ENCODE results near the gene CFAP90. TPM values are rescaled to one million over a fixed set of nuclear protein-coding genes. Genes with fewer than 3 reads are reported as not detected.

CFAP90 gene
- total and polyA plus RNA-seq, 2 of the 8 experiments (the other 6 are each of a cell fraction or from before 2014, with no cell fraction given), result 0.39 to 0.92 TPM

GRCh38 chr5:7849681-7850394 lies 1.1 kb downstream of the CFAP90 start:
- no peak overlapping the region for H2BK12ac ChIP-seq (ENCODE audit: low read depth, low read length)
- peaks cover 0 to 16% (median 9%) of the 10 kb centered on the region in 4 experiments; a peak in 4 of 7 replicates for H3K27me3 ChIP-seq (replicated peaks in 1 of 4; ENCODE audit: control insufficient read depth in 3 of 4, extremely low read depth in 1 of 4, insufficient read depth in 3 of 4, low read length in 3 of 4)
- H2BK20ac ChIP-seq (ENCODE audit: low read length), result no peak overlapping the region
- H4K20me1 ChIP-seq (replicated peaks in 1 of 2; ENCODE audit: control insufficient read depth in 1 of 2, insufficient read depth in 2 of 2, low read length in 2 of 2), result no peaks in the 10 kb centered on the region
- POLR2A ChIA-PET (ENCODE audit: partially characterized antibody), result interaction anchor here (1.2 to 1.5 kb wide), 2 partner anchors 29 to 454 kb away, joined by 3 read pairs; partner anchors contain the start of gene ADCY2
- H4K91ac ChIP-seq (replicated peaks; ENCODE audit: insufficient read length, low read length), result no peak overlapping the region
- no peak overlapping the region for H3K27ac ChIP-seq (ENCODE audit: low read depth, low read length)
- FAIRE-seq (no peak), DNase-seq (ENCODE audit: low read depth in 1 of 2, low spot score in 2 of 2) (no peak)
- no peaks in the 10 kb centered on the region for H3K79me1 ChIP-seq (ENCODE audit: low read depth, low read length)
- no peak overlapping the region for H3K23ac ChIP-seq (ENCODE audit: insufficient read length)
- H3K56ac ChIP-seq (replicated peaks; ENCODE audit: insufficient read length, low read depth, low read length), result no peak overlapping the region
- H3K18ac ChIP-seq (ENCODE audit: extremely low read depth, low read length), result peak overlapping the region; percentile 68; the same call in 1 of the 2 replicates
- H3K14ac ChIP-seq (ENCODE audit: insufficient read length), result no peak overlapping the region
- no peaks in the 10 kb centered on the region for H3K9me3 ChIP-seq (ENCODE audit: insufficient read depth in 2 of 2, low read depth in 1 of 2, low read length in 1 of 2)
- no peak overlapping the region for H2BK5ac ChIP-seq (ENCODE audit: low read depth, low read length)
- H2BK120ac ChIP-seq (replicated peaks; ENCODE audit: low read depth, low read length), result no peak overlapping the region
- H3K4ac ChIP-seq (replicated peaks; ENCODE audit: insufficient read length, low read depth, low read length), result no peak overlapping the region
- H3K9ac ChIP-seq (replicated peaks in 1 of 4; ENCODE audit: extremely low read depth in 1 of 4, low read depth in 3 of 4, low read length in 3 of 4), result peak overlapping the region in 2 of 4 experiments; percentile 40 to 43; a peak in 4 of 7 replicates
- H3K4me1 ChIP-seq (replicated peaks in 1 of 4; ENCODE audit: control insufficient read depth in 3 of 4, insufficient read depth in 4 of 4, low read length in 3 of 4), result peaks cover 0 to 8% (median 3%) of the 10 kb centered on the region in 4 experiments; a peak in 4 of 7 replicates
- H3K4me2 ChIP-seq (ENCODE audit: insufficient read depth in 1 of 2, low read depth in 2 of 2, low read length in 2 of 2), result peak overlapping the region; percentile 76 to 91
- peak overlapping the region; percentile 40 to 72 (median 66) for H3K4me3 ChIP-seq (ENCODE audit: extremely low read depth in 1 of 4, insufficient read depth in 2 of 4, low read depth in 3 of 4, low read length in 4 of 4)
- no peaks in the 10 kb centered on the region for H3K36me3 ChIP-seq (ENCODE audit: control insufficient read depth in 2 of 4, insufficient read depth in 4 of 4, low read length in 3 of 4)
- no peak overlapping the region for H4K5ac ChIP-seq (ENCODE audit: insufficient read length, low read depth, low read length)
- H3K79me2 ChIP-seq (ENCODE audit: control insufficient read depth in 1 of 2, insufficient read depth in 2 of 2, low read length in 2 of 2), result no peaks in the 10 kb centered on the region
- peaks cover 9% of the 10 kb centered on the region for H3K23me2 ChIP-seq (ENCODE audit: low read depth, low read length)
- CTCF ChIA-PET (ENCODE audit: partially characterized antibody), result interaction anchor here (0.6 to 3.4 kb wide), 8 partner anchors 11 to 1084 kb away, joined by 3 to 23 read pairs (median 6); partner anchors contain the start of genes FASTKD3 and MTRR
- H2AK5ac ChIP-seq (ENCODE audit: low read depth, low read length), result no peak overlapping the region
- H2BK15ac ChIP-seq (ENCODE audit: low read length), result no peak overlapping the region
- H2AFZ ChIP-seq (ENCODE audit: low read length), result peak overlapping the region; percentile 95; the same call in 1 of the 2 replicates
- WGBS, 2 experiments (ENCODE audit: extremely low coverage in 1 of 2, insufficient coverage in 1 of 2, insufficient read length in 1 of 2, insufficient replicate concordance in 2 of 2, low coverage in 1 of 2, low lambda C conversion rate in 2 of 2, missing lambda C conversion rate in 1 of 2), result 2% methylated on average over 31 of the region's 44 CpGs; no CpG with 5 or more reads in 1 of the 2 experiments
- H4K8ac ChIP-seq (ENCODE audit: extremely low read depth, insufficient read depth, low read length), result no peak overlapping the region
- TF ChIP-seq TBP (IDR thresholded peaks at IDR 0.05; ENCODE audit: low read depth, low read length), result no peak
- TF ChIP-seq EGR1 (IDR thresholded peaks at IDR 0.05; ENCODE audit: borderline replicate concordance, low read depth, low read length), result no peak
- TF ChIP-seq SP1 (IDR thresholded peaks at IDR 0.05; ENCODE audit: low read depth, low read length), result no peak
- TF ChIP-seq HDAC6 (IDR thresholded peaks at IDR 0.05; ENCODE audit: low read depth, low read length), result no peak
- peak; percentile 57 for TF ChIP-seq SAP30 (IDR thresholded peaks at IDR 0.05; ENCODE audit: insufficient read depth, insufficient replicate concordance, low read length)
- peak; percentile 8 to 37 (median 22); a peak in 3 of 4 replicates for TF ChIP-seq CTCF (IDR thresholded peaks at IDR 0.05; ENCODE audit: control extremely low read depth in 1 of 3, insufficient read depth in 1 of 3, low read depth in 1 of 3, low read length in 3 of 3)
- no peak for TF ChIP-seq BACH1 (IDR thresholded peaks at IDR 0.05; ENCODE audit: low read length)
- TF ChIP-seq CHD1 (IDR thresholded peaks at IDR 0.05; ENCODE audit: low read depth, low read length), result no peak
- TF ChIP-seq ATF3 (IDR thresholded peaks at IDR 0.05; ENCODE audit: insufficient read depth, low read depth, low read length), result no peak
